Heart left ventricle (tissue), 16 donors: ENCODE results near the gene USF2. TPM values are rescaled to one million over a fixed set of nuclear protein-coding genes. Genes with fewer than 3 reads are reported as not detected.
A peak's percentile ranks its signal among the peaks of the same experiment; 100 is the strongest.

Source experiments
- ATAC-seq, 4 donors: fragments of 200-7000 bp; cut with Tn5 transposase; one replicate each; pipeline ENCODE4 v1.9.1; 2020 to 2022; ENCODE audit warnings: moderate library complexity in 4 of 4, mild to moderate bottlenecking in 3 of 4, moderate number of reproducible peaks in 1 of 4
- DNase-seq, 5 donors: peaks; one replicate each; pipeline ENCODE4 v3.0.0-alpha.2; 2020
- H3K27ac ChIP-seq, 12 donors: fragments of 200-600 bp; sonication (generic) in 4 of 12; one replicate each; pipeline versions ENCODE4 v1.5.0 to v1.8.0; 2016 to 2022; ENCODE audit warnings: mild to moderate bottlenecking in 2 of 12
- H3K27me3 ChIP-seq, 9 donors: fragments of 200-600 bp; sonication (generic) in 2 of 9; one replicate each; pipeline versions ENCODE4 v1.5.1 to v1.8.0; 2016 to 2022; ENCODE audit warnings: mild to moderate bottlenecking in 3 of 9
- H3K36me3 ChIP-seq, 9 donors: fragments of 200-600 bp; sonication (generic) in 2 of 9; one replicate each; pipeline versions ENCODE4 v1.5.0 to v1.8.0; 2018 to 2022; ENCODE audit warnings: mild to moderate bottlenecking in 2 of 9
- H3K4me1 ChIP-seq, 12 donors: fragments of 200-600 bp; sonication (generic) in 4 of 12; one replicate each; pipeline versions ENCODE4 v1.5.0 to v1.8.0; 2016 to 2022; ENCODE audit warnings: mild to moderate bottlenecking in 3 of 12
- H3K4me3 ChIP-seq, 12 donors: fragments of 200-600 bp; sonication (generic) in 4 of 12; one replicate each; pipeline versions ENCODE4 v1.5.0 to v1.8.0; 2017 to 2022; ENCODE audit warnings: mild to moderate bottlenecking in 9 of 12, moderate library complexity in 4 of 12
- H3K9me3 ChIP-seq, 12 donors: fragments of 200-600 bp; sonication (generic) in 4 of 12; one replicate each; pipeline versions ENCODE4 v1.5.0 to v1.8.0; 2016 to 2022; ENCODE audit warnings: mild to moderate bottlenecking in 1 of 12
- POLR2A ChIP-seq, 2 donors: fragments of 450-650 bp; IDR thresholded peaks; one replicate each; pipeline ENCODE4 v1.6.1; 2017; ENCODE audit warnings: antibody characterized with exemption in 2 of 2, mild to moderate bottlenecking in 2 of 2, moderate library complexity in 2 of 2
- WGBS, 4 donors: extraction: QIAGEN DNeasy Blood & Tissue Kit in 2 of 4; methylation state at CpG; one replicate each; pipeline versions ENCODE4 v1.1.5 to v1.1.7; 2013 to 2018; 5-methylcytosine and 5-hydroxymethylcytosine counted together
- intact Hi-C, 10 donors: fragments of 100-400 bp; cut with DNase I; formaldehyde crosslinking; loops; one replicate each; pipeline versions ENCODE4 v1.11.1 to v1.14.2; 2022
- polyA plus RNA-seq, 2 donors: library from polyadenylated mRNA; stranded (reverse); fragments of 200-250 nt; gene quantifications; one replicate each; pipeline ENCODE4 v1.2.3, GENCODE V29; 2013
- total RNA-seq, 9 donors: library from RNA; depleted of rRNA in 2 of 9; stranded (reverse); fragments of >200 nt in 2 of 9; fragmentation: NEBNext Ultra II Directional in 3 of 9; extraction: Animal tissue kit (Norgen Biotek cat#: 25700) in 3 of 9; gene quantifications; one replicate each; pipeline versions ENCODE4 v1.1.0 to v1.2.4, GENCODE V29; 2016 to 2023
- TF ChIP-seq, protein P1 (sequence below), 12 donors: fragments of 200-600 bp; sonication (generic) in 4 of 12; IDR thresholded peaks; one replicate each; pipeline versions ENCODE4 v1.5.0 to v1.8.0; 2018 to 2022; ENCODE audit warnings: antibody characterized with exemption in 12 of 12, mild to moderate bottlenecking in 5 of 12
- donor health status: ischemic (EF 13 %, LVEDD 7.1; RV severe dilation, severe dysfunction).
- donor health status: healthy with polysubstance abuse.
- donor health status: DM: no; HTN: yes; CAD: no.
- donor health status: DM: no; HTN: no; CAD: no.
- donor health status: ischemic (EF 25% LVEDD 6.9; RV normal size, moderate dysfunction).
- donor health status: ischemic (EF 25% LVEDD 5.7; RV mildly dilated, moderate dysfunction).
- donor health status: healthy.
- donor health status: DM: yes; HTN: yes; CAD: no.
- donor health status: ischemic (EF 35%, LVEDD 5.7; RV mildly dilated, moderate dysfunction).
- donor health status: nonischemic (EF 11% LVEDD 7.7; RV severe dilation, severe dysfunction).
- donor health status: DM: yes; HTN: yes; CAD: no.
- donor health status: PGD.
- donor health status: ischemic (EF 29% LVEDD 5.4; RV normal size, mild dysfunction).
- donor health status: nonischemic (EF 23%, LVEDD 6.1; RV moderate dilation, normal function).

Gene USF2
- total and polyA plus RNA-seq, 11 donors: 134 to 251 (median 159) TPM

GRCh38 chr19:35301961-35302360 is 33.2 kb downstream of the USF2 start:
- Histone ChIP-seq H3K36me3 (no peaks in the 10 kb centered on the region), H3K27ac (no peak overlapping the region), H3K9me3 (no peaks in the 10 kb centered on the region), H3K27me3 (peaks cover 0 to 38% (median 12%) of the 10 kb centered on the region in 9 donors), H3K4me3 (no peak overlapping the region), H3K4me1 (peaks cover 0 to 5% (median 0%) of the 10 kb centered on the region in 12 donors)
- intact Hi-C loops: no loop called here
- no peak for DNase-seq
- WGBS, 4 donors: 93 to 99% (median 97%) methylated on average over 2 of the region's 2 CpGs
- ATAC-seq: no peak
- TF ChIP-seq, protein P1, sequence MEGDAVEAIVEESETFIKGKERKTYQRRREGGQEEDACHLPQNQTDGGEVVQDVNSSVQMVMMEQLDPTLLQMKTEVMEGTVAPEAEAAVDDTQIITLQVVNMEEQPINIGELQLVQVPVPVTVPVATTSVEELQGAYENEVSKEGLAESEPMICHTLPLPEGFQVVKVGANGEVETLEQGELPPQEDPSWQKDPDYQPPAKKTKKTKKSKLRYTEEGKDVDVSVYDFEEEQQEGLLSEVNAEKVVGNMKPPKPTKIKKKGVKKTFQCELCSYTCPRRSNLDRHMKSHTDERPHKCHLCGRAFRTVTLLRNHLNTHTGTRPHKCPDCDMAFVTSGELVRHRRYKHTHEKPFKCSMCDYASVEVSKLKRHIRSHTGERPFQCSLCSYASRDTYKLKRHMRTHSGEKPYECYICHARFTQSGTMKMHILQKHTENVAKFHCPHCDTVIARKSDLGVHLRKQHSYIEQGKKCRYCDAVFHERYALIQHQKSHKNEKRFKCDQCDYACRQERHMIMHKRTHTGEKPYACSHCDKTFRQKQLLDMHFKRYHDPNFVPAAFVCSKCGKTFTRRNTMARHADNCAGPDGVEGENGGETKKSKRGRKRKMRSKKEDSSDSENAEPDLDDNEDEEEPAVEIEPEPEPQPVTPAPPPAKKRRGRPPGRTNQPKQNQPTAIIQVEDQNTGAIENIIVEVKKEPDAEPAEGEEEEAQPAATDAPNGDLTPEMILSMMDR (IDR thresholded peaks at IDR 0.05): no peak
- no peak for TF ChIP-seq POLR2A (IDR thresholded peaks at IDR 0.05)

- Histone ChIP-seq H3K27me3 (peaks cover 0 to 38% (median 12%) of the 10 kb centered on the region in 9 donors), H3K27ac (no peak overlapping the region), H3K4me3 (no peak overlapping the region), H3K36me3 (no peaks in the 10 kb centered on the region), H3K9me3 (no peaks in the 10 kb centered on the region), H3K4me1 (peaks cover 0 to 5% (median 0%) of the 10 kb centered on the region in 12 donors)
- DNase-seq: peak in 1 of 5 donors; percentile 48
- intact Hi-C loops: no loop called here
- no peak for TF ChIP-seq POLR2A (IDR thresholded peaks at IDR 0.05)
- TF ChIP-seq, protein P1 (IDR thresholded peaks at IDR 0.05): no peak
- 80 to 85% (median 81%) methylated on average over 16 of the region's 16 CpGs for WGBS, 4 donors
- no peak for ATAC-seq
Observed at GRCh38 chr19:35302446-35302845, 33.7 kb downstream of the USF2 start.

- Histone ChIP-seq H3K36me3 (no peaks in the 10 kb centered on the region), H3K27ac (no peak overlapping the region), H3K4me3 (no peak overlapping the region), H3K9me3 (no peaks in the 10 kb centered on the region), H3K4me1 (peaks cover 0 to 5% (median 0%) of the 10 kb centered on the region in 12 donors), H3K27me3 (peaks cover 0 to 30% (median 12%) of the 10 kb centered on the region in 9 donors)
- intact Hi-C loops: no loop called here
- WGBS, 4 donors: 71 to 78% (median 74%) methylated on average over 6 of the region's 6 CpGs
- ATAC-seq (no peak), DNase-seq (no peak)
- TF ChIP-seq, protein P1 (IDR thresholded peaks at IDR 0.05): no peak
- no peak for TF ChIP-seq POLR2A (IDR thresholded peaks at IDR 0.05)
Observed at GRCh38 chr19:35303357-35303915, 34.7 kb downstream of the USF2 start.

GRCh38 chr19:35304036-35304435 is 35.3 kb downstream of the USF2 start:
- peaks cover 0 to 24% (median 12%) of the 10 kb centered on the region in 9 donors for H3K27me3 ChIP-seq
- WGBS, 4 donors: 71 to 83% (median 75%) methylated on average over 11 of the region's 11 CpGs
- intact Hi-C loops: no loop called here

More at GRCh38 chr19:35304036-35304435, 35.3 kb downstream of the USF2 start:
- TF ChIP-seq POLR2A (IDR thresholded peaks at IDR 0.05): no peak
- TF ChIP-seq, protein P1 (IDR thresholded peaks at IDR 0.05): no peak
- DNase-seq (peak in 1 of 5 donors; percentile 28), ATAC-seq (no peak)
- Histone ChIP-seq H3K36me3 (no peaks in the 10 kb centered on the region), H3K9me3 (no peaks in the 10 kb centered on the region), H3K4me1 (peaks cover 0 to 5% (median 0%) of the 10 kb centered on the region in 12 donors), H3K4me3 (no peak overlapping the region), H3K27ac (no peak overlapping the region)
